ENCODE results near the gene SMG5. TPM values are rescaled to one million over a fixed set of nuclear protein-coding genes. Genes with fewer than 3 reads are reported as not detected.

SMG5 gene
- total RNA-seq, 4 donors from 2014 or later, result 56.9 to 88.4 (median 61.0) TPM

GRCh38 chr1:156284757-156285156 is 2.1 kb upstream of the SMG5 start:
- no peak overlapping the region for H3K4me3 ChIP-seq (ENCODE audit: low read depth, poor library complexity, severe bottlenecking)
- intact Hi-C loops (cut with DNase I; ENCODE audit: low total_unique reads), result no loop called here
- 39 to 41% methylated on average over 4 of the region's 4 CpGs for WGBS, 2 donors
- TF ChIP-seq POLR2A (IDR thresholded peaks at IDR 0.05), result no peak
- no peak for TF ChIP-seq CTCF (IDR thresholded peaks at IDR 0.05)
- no peak for DNase-seq (ENCODE audit: low spot score in 2 of 2)

- intact Hi-C loops (cut with DNase I; ENCODE audit: low total_unique reads), result no loop called here
- DNase-seq (ENCODE audit: low spot score in 2 of 2), result no peak
- WGBS, 2 donors, result 55 to 73% methylated on average over 7 of the region's 7 CpGs
- H3K4me3 ChIP-seq (ENCODE audit: low read depth, poor library complexity, severe bottlenecking), result peak within 1 kb of the TSS; percentile 84
- no peak for TF ChIP-seq POLR2A (IDR thresholded peaks at IDR 0.05)
- no peak for TF ChIP-seq CTCF (IDR thresholded peaks at IDR 0.05)
Measured at GRCh38 chr1:156284112-156284511, 1.5 kb upstream of the SMG5 start, which contains the start of gene TMEM79. TSS of gene TMEM79 (plus strand) at chr1:156284325. CDS start at chr1:156285227, 902 bp downstream.

GRCh38 chr1:156283521-156283920 is 896 bp upstream of the SMG5 start:
- 70 to 78% methylated on average over 1 of the region's 1 CpG for WGBS, 2 donors
- H3K4me3 ChIP-seq (ENCODE audit: low read depth, poor library complexity, severe bottlenecking), result no peak overlapping the region
- TF ChIP-seq POLR2A (IDR thresholded peaks at IDR 0.05), result no peak
- DNase-seq (ENCODE audit: low spot score in 2 of 2), result no peak
- intact Hi-C loops (cut with DNase I; ENCODE audit: low total_unique reads), result no loop called here

- peak overlapping the region; percentile 84 for H3K4me3 ChIP-seq (ENCODE audit: low read depth, poor library complexity, severe bottlenecking)
- no peak for DNase-seq (ENCODE audit: low spot score in 2 of 2)
- WGBS, 2 donors, result 6 to 8% methylated on average over 22 of the region's 22 CpGs
- TF ChIP-seq POLR2A (IDR thresholded peaks at IDR 0.05), result no peak
- no peak for TF ChIP-seq CTCF (IDR thresholded peaks at IDR 0.05)
- intact Hi-C loops (cut with DNase I; ENCODE audit: low total_unique reads), result no loop called here
Measured at GRCh38 chr1:156281693-156282478, 739 bp downstream of the SMG5 start.

- 11 to 15% methylated on average over 8 of the region's 8 CpGs for WGBS, 2 donors
- intact Hi-C loops (cut with DNase I; ENCODE audit: low total_unique reads), result no loop called here
- TF ChIP-seq CTCF (IDR thresholded peaks at IDR 0.05) (no peak), POLR2A (IDR thresholded peaks at IDR 0.05) (no peak)
- no peak overlapping the region for H3K4me3 ChIP-seq (ENCODE audit: low read depth, poor library complexity, severe bottlenecking)
- DNase-seq (ENCODE audit: low spot score in 2 of 2), result no peak
Measured at GRCh38 chr1:156281281-156281680, 1.3 kb downstream of the SMG5 start.

GRCh38 chr1:156279837-156280236 is 2.8 kb downstream of the SMG5 start:
- 89 to 95% methylated on average over 3 of the region's 3 CpGs for WGBS, 2 donors
- DNase-seq (ENCODE audit: low spot score in 2 of 2), result no peak
- intact Hi-C loops (cut with DNase I; ENCODE audit: low total_unique reads), result no loop called here
- TF ChIP-seq POLR2A (IDR thresholded peaks at IDR 0.05) (no peak), CTCF (IDR thresholded peaks at IDR 0.05) (no peak)
- H3K4me3 ChIP-seq (ENCODE audit: low read depth, poor library complexity, severe bottlenecking), result no peak overlapping the region

Measured in lower leg skin (tissue), 4 donors.